HCT116 (cell line): ENCODE measurements around the gene GNA12. TPM values are rescaled to one million over a fixed set of nuclear protein-coding genes. Genes with fewer than 3 reads are reported as not detected.

ENCODE experiments used
- ATAC-seq: fragments of 200-7000 bp; cut with Tn5 transposase; 2 replicates; pipeline ENCODE4 v1.9.1; 2020; ENCODE audit warnings: mild to moderate bottlenecking, moderate library complexity
- BruUV-seq: library from RNA; stranded (reverse); fragments of 400-500 nt; replicated peaks from 2 replicates; lab custom pipeline; 2021; lab: Mats Ljungman, UMichigan
- CTCF ChIA-PET: fragments of 300-600 bp; sonication (Branson Sonifier 250); formaldehyde crosslinking; loops from one replicate; lab custom pipeline; 2021; ENCODE audit warnings: antibody characterized with exemption; lab: Charles Lee
- POLR2A ChIA-PET: fragments of 300-600, 350-600 bp; sonication (Branson Sonifier 250); formaldehyde crosslinking; loops from one replicate; lab custom pipeline; 2021; ENCODE audit warnings: antibody characterized with exemption; lab: Charles Lee
- RAD21 ChIA-PET, 2 experiments: fragments of 300-600 bp; sonication (Branson Sonifier 250); formaldehyde crosslinking; loops; one replicate each; lab custom pipeline; 2023; ENCODE audit warnings: low total read pairs in 2 of 2; ENCODE audit not compliant: uncharacterized antibody in 2 of 2, unreplicated experiment in 2 of 2, low non-redundant PET in 1 of 2; lab: Charles Lee
- DNase-seq: peaks from one replicate; pipeline ENCODE4 v3.0.0-alpha.2; 2010; ENCODE audit warnings: low read depth, low spot score
- H2AFZ ChIP-seq: fragments of 200-600 bp; shearing (Covaris generic), sonication (generic); 2 replicates; pipeline ENCODE4 v1.6.1; 2017; ENCODE audit warnings: low read depth, mixed run types, mixed read lengths, antibody characterized with exemption, low read length; ENCODE audit not compliant: poor library complexity, severe bottlenecking
- H3K27ac ChIP-seq: 2 replicates; pipeline ENCODE4 v1.5.1; 2012; ENCODE audit warnings: low read depth, low read length
- H3K27me3 ChIP-seq: fragments of 200-600 bp; sonication (generic); 2 replicates; pipeline ENCODE4 v1.6.1; 2016; ENCODE audit warnings: mixed run types, low read length, mixed read lengths; ENCODE audit not compliant: insufficient read depth
- H3K36me3 ChIP-seq, 2 experiments: fragments of 200-500 bp in 1 of 2; fragments of 200-600 bp in 1 of 2; sonication (Bioruptor generic) in 1 of 2; sonication (generic) in 1 of 2; 2 replicates each; pipeline versions ENCODE4 v1.5.1 to v1.6.1; 2014 to 2016; ENCODE audit warnings: low read length in 2 of 2, inconsistent platforms in 1 of 2, mixed read lengths in 1 of 2, mixed run types in 1 of 2; ENCODE audit not compliant: insufficient read depth in 2 of 2, control insufficient read depth in 1 of 2
- H3K4me1 ChIP-seq, 2 experiments: fragments of 200-600 bp in 1 of 2; sonication (generic) in 1 of 2; 2 replicates each; pipeline versions ENCODE4 v1.5.1 to v1.6.1; 2012 to 2017; ENCODE audit warnings: low read length in 2 of 2, inconsistent platforms in 1 of 2, mild to moderate bottlenecking in 1 of 2, mixed read lengths in 1 of 2, mixed run types in 1 of 2, moderate library complexity in 1 of 2; ENCODE audit not compliant: insufficient read depth in 2 of 2, control insufficient read depth in 1 of 2
- H3K4me2 ChIP-seq: fragments of 200-600 bp; sonication (generic); 2 replicates; pipeline ENCODE4 v1.6.1; 2017; ENCODE audit warnings: mixed run types, low read length, mixed read lengths
- H3K4me3 ChIP-seq, 2 experiments: fragments of 200-600 bp in 1 of 2; sonication (generic) in 1 of 2; replicated peaks in 1 of 2; 2 replicates each; pipeline ENCODE4 v1.5.1; 2011 to 2016; ENCODE audit warnings: low read length in 2 of 2, control low read depth in 1 of 2, low read depth in 1 of 2, mild to moderate bottlenecking in 1 of 2, mixed read lengths in 1 of 2, mixed run types in 1 of 2
- H3K79me2 ChIP-seq: fragments of 200-600 bp; sonication (generic); 2 replicates; pipeline ENCODE4 v1.6.1; 2017; ENCODE audit warnings: mild to moderate bottlenecking, mixed run types, low read length, moderate library complexity, mixed read lengths; ENCODE audit not compliant: insufficient read depth
- H3K9ac ChIP-seq: fragments of 200-600 bp; sonication (generic); 2 replicates; pipeline ENCODE4 v1.6.1; 2016; ENCODE audit warnings: low read length, mixed read lengths
- H3K9me2 ChIP-seq: fragments of 200-600 bp; sonication (generic), shearing (Covaris generic); 2 replicates; pipeline ENCODE4 v1.6.1; 2017; ENCODE audit warnings: mixed run types, mild to moderate bottlenecking, moderate library complexity; ENCODE audit not compliant: insufficient read depth
- H3K9me3 ChIP-seq, 2 experiments: fragments of 200-500 bp in 1 of 2; fragments of 200-600 bp in 1 of 2; sonication (Bioruptor generic) in 1 of 2; sonication (generic) in 1 of 2; 2 replicates each; pipeline ENCODE4 v1.6.1; 2014 to 2017; ENCODE audit warnings: low read length in 2 of 2, mixed read lengths in 2 of 2, inconsistent platforms in 1 of 2, low read depth in 1 of 2, mild to moderate bottlenecking in 1 of 2, mixed run types in 1 of 2, moderate library complexity in 1 of 2; ENCODE audit not compliant: control insufficient read depth in 1 of 2, insufficient read depth in 1 of 2
- H4K20me1 ChIP-seq: fragments of 200-600 bp; sonication (generic), shearing (Covaris generic); 2 replicates; pipeline ENCODE4 v1.6.1; 2017; ENCODE audit warnings: mixed run types, mild to moderate bottlenecking, moderate library complexity; ENCODE audit not compliant: insufficient read depth
- ELF1 ChIP-seq: IDR thresholded peaks from 2 replicates; pipeline ENCODE4 v1.6.1; 2012; ENCODE audit warnings: low read depth, borderline replicate concordance
- EZH2 ChIP-seq: fragments of 200-600 bp; sonication (generic); IDR thresholded peaks from 2 replicates; pipeline ENCODE4 v1.6.1; 2017; ENCODE audit warnings: antibody characterized with exemption, mixed run types
- EZH2phosphoT487 ChIP-seq: fragments of 200-600 bp; IDR thresholded peaks from 2 replicates; pipeline ENCODE4 v1.6.1; 2018; ENCODE audit warnings: antibody characterized with exemption, borderline replicate concordance
- JUND ChIP-seq: IDR thresholded peaks from 2 replicates; pipeline ENCODE4 v1.6.1; 2012
- SIN3A ChIP-seq: IDR thresholded peaks from 2 replicates; pipeline ENCODE4 v1.6.1; 2012; ENCODE audit warnings: low read depth
- SP1 ChIP-seq: IDR thresholded peaks from 2 replicates; pipeline ENCODE4 v1.6.1; 2012; ENCODE audit warnings: low read depth
- YY1 ChIP-seq: IDR thresholded peaks from 2 replicates; pipeline ENCODE4 v1.6.1; 2011; ENCODE audit warnings: low read length, low read depth, moderate library complexity, mild to moderate bottlenecking; ENCODE audit not compliant: insufficient replicate concordance; ENCODE audit errors: extremely low read depth
- ZBTB33 ChIP-seq: IDR thresholded peaks from 2 replicates; pipeline ENCODE4 v1.6.1; 2011; ENCODE audit warnings: mild to moderate bottlenecking, low read length, moderate library complexity; ENCODE audit not compliant: insufficient replicate concordance; ENCODE audit errors: extremely low read depth
- ZNF274 ChIP-seq: fragments of 200-500 bp; sonication (Bioruptor generic); IDR thresholded peaks from 2 replicates; pipeline ENCODE4 v1.6.1; 2014; ENCODE audit warnings: mild to moderate bottlenecking, low read depth, low read length, inconsistent platforms
- intact Hi-C: fragments of 100-400 bp; cut with micrococcal nuclease; formaldehyde crosslinking; loops from 2 replicates; pipeline ENCODE4 v1.10.0; 2022
- total RNA-seq: library from RNA; stranded (reverse); gene quantifications from one replicate; pipeline ENCODE4 v1.2.1, GENCODE V29; 2021; ENCODE audit not compliant: unreplicated experiment

GNA12 gene
- total RNA-seq, 1 experiment from 2014 or later, result 32.6 TPM

- no peaks in the 10 kb centered on the region for H3K36me3 ChIP-seq
- no peaks in the 10 kb centered on the region; a peak in 1 of 4 replicates for H3K4me1 ChIP-seq
- H3K9ac ChIP-seq, result no peak overlapping the region
- RAD21 ChIA-PET, result no interaction called here
- DNase-seq (no peak), ATAC-seq (no peak)
- no peak overlapping the region for H3K4me3 ChIP-seq
- H3K9me2 ChIP-seq, result no peaks in the 10 kb centered on the region
- no peak overlapping the region for H3K27ac ChIP-seq
- H4K20me1 ChIP-seq, result no peaks in the 10 kb centered on the region
- no peaks in the 10 kb centered on the region for H3K9me3 ChIP-seq
- no peak overlapping the region for H3K4me2 ChIP-seq
- no peaks in the 10 kb centered on the region for H3K27me3 ChIP-seq
- H3K79me2 ChIP-seq, result no peaks in the 10 kb centered on the region
- no peak overlapping the region for H2AFZ ChIP-seq
- POLR2A ChIA-PET, result no interaction called here
- CTCF ChIA-PET, result interaction anchor here (1.3 to 2.9 kb wide), 3 partner anchors 8 to 260 kb away, joined by 5 to 20 read pairs (median 15); no protein-coding TSS in a partner anchor
- intact Hi-C loops, result no loop called here
- TF ChIP-seq JUND (no peak), YY1 (no peak), ZBTB33 (no peak), EZH2 (no peak), ZNF274 (no peak), EZH2phosphoT487 (no peak), ELF1 (no peak), SIN3A (no peak), SP1 (no peak)
- no TSS peak for BruUV-seq
Observed at GRCh38 chr7:2710901-2711551, 133.1 kb downstream of the GNA12 start.
